B cell (primary cell): ENCODE measurements around the gene STAT4. TPM values are rescaled to one million over a fixed set of nuclear protein-coding genes. Genes with fewer than 3 reads are reported as not detected.

Experiments
- ATAC-seq: fragments of 200-7000 bp; cut with Tn5 transposase; one replicate; pipeline ENCODE4 v1.10.0; 2021; ENCODE audit warnings: low read depth, mild to moderate bottlenecking, moderate number of reproducible peaks, moderate library complexity
- CTCF ChIA-PET: fragments of 350-600 bp; sonication (Branson Sonifier 250); formaldehyde crosslinking; loops from one replicate; lab custom pipeline; 2021; ENCODE audit warnings: antibody characterized with exemption, inconsistent platforms; lab: Charles Lee
- POLR2A ChIA-PET: fragments of 350-600 bp; sonication (Branson Sonifier 250); formaldehyde crosslinking; loops from one replicate; lab custom pipeline; 2021; ENCODE audit warnings: antibody characterized with exemption; lab: Charles Lee
- DNase-seq: peaks from one replicate; pipeline ENCODE4 v3.0.0; 2013
- H2AFZ ChIP-seq: 2 replicates; pipeline ENCODE4 v1.6.1; 2012; ENCODE audit warnings: mild to moderate bottlenecking, low read depth, low read length; ENCODE audit not compliant: insufficient read depth, poor library complexity, severe bottlenecking
- H3K27ac ChIP-seq, 2 donors: 1 replicate in 1 of 2; 2 replicates in 1 of 2; pipeline ENCODE4 v1.5.1; 2012 to 2013; ENCODE audit warnings: low read length in 2 of 2, mild to moderate bottlenecking in 2 of 2, moderate library complexity in 1 of 2
- H3K27me3 ChIP-seq, 4 experiments: fragments of 200-600 bp in 1 of 4; sonication (generic) in 1 of 4; replicated peaks in 1 of 4; 1 replicate in 2 of 4; 2 replicates in 2 of 4; pipeline versions ENCODE4 v1.6.1 to v1.7.0; 2013 to 2016; ENCODE audit warnings: low read length in 3 of 4, mild to moderate bottlenecking in 2 of 4, mixed read lengths in 1 of 4, moderate library complexity in 1 of 4; ENCODE audit not compliant: insufficient read depth in 4 of 4, control insufficient read depth in 3 of 4; ENCODE audit errors: control extremely low read depth in 1 of 4
- H3K36me3 ChIP-seq, 2 experiments: replicated peaks in 1 of 2; 1 replicate in 1 of 2; 2 replicates in 1 of 2; pipeline versions ENCODE4 v1.6.1 to v1.7.1; 2013; ENCODE audit warnings: low read length in 1 of 2; ENCODE audit not compliant: insufficient read depth in 2 of 2, control insufficient read depth in 1 of 2; ENCODE audit errors: control extremely low read depth in 1 of 2, extremely low read depth in 1 of 2
- H3K4me1 ChIP-seq, 2 donors: fragments of 200-600 bp in 1 of 2; sonication (generic) in 1 of 2; 1 replicate in 1 of 2; 2 replicates in 1 of 2; pipeline versions ENCODE4 v1.5.1 to v1.6.1; 2013 to 2017; ENCODE audit warnings: low read length in 2 of 2; ENCODE audit not compliant: control insufficient read depth in 2 of 2, insufficient read depth in 2 of 2
- H3K4me2 ChIP-seq: replicated peaks from 2 replicates; pipeline ENCODE3; 2012; ENCODE audit warnings: mild to moderate bottlenecking, low read depth, low read length; ENCODE audit not compliant: poor library complexity, severe bottlenecking
- H3K4me3 ChIP-seq, 5 experiments: fragments of 200-600 bp in 1 of 5; sonication (generic) in 1 of 5; 1 replicate in 3 of 5; 2 replicates in 2 of 5; pipeline versions ENCODE4 v1.5.1 to v1.7.0; 2011 to 2016; ENCODE audit warnings: low read length in 4 of 5, mild to moderate bottlenecking in 4 of 5, low read depth in 2 of 5, control low read depth in 1 of 5, moderate library complexity in 1 of 5; ENCODE audit not compliant: insufficient read depth in 1 of 5; ENCODE audit errors: control extremely low read depth in 1 of 5, extremely low read depth in 1 of 5
- H3K79me2 ChIP-seq: fragments of 200-600 bp; sonication (generic); one replicate; pipeline ENCODE4 v1.6.0; 2016; ENCODE audit warnings: low read length; ENCODE audit not compliant: control insufficient read depth, insufficient read depth
- H3K9ac ChIP-seq: fragments of 200-600 bp; sonication (generic); 2 replicates; pipeline ENCODE4 v1.6.1; 2017; ENCODE audit warnings: mild to moderate bottlenecking, low read length, moderate library complexity
- H3K9me3 ChIP-seq, 3 donors: one replicate each; pipeline versions ENCODE4 v1.6.1 to v1.7.1; 2013; ENCODE audit warnings: low read length in 2 of 3; ENCODE audit not compliant: control insufficient read depth in 2 of 3, insufficient read depth in 1 of 3; ENCODE audit errors: control extremely low read depth in 1 of 3
- H4K20me1 ChIP-seq: 2 replicates; pipeline ENCODE4 v1.6.0; 2012; ENCODE audit warnings: mild to moderate bottlenecking, low read length; ENCODE audit not compliant: insufficient read depth, control insufficient read depth, poor library complexity, severe bottlenecking
- H3K27ac Mint-ChIP-seq: one replicate; pipeline ENCODE4 v1.8.0; 2021; ENCODE audit warnings: mixed read lengths
- H3K27me3 Mint-ChIP-seq: one replicate; pipeline ENCODE4 v1.8.0; 2021; ENCODE audit warnings: mixed read lengths
- H3K4me1 Mint-ChIP-seq: one replicate; pipeline ENCODE4 v1.8.0; 2021; ENCODE audit warnings: mixed read lengths
- H3K4me3 Mint-ChIP-seq: one replicate; pipeline ENCODE4 v1.8.0; 2021; ENCODE audit warnings: mixed read lengths
- H3K9me3 Mint-ChIP-seq: one replicate; pipeline ENCODE4 v1.8.0; 2022; ENCODE audit warnings: mixed read lengths; ENCODE audit not compliant: insufficient read depth
- CTCF ChIP-seq: fragments of 200-600 bp; IDR thresholded peaks from one replicate; pipeline ENCODE4 v1.8.0; 2022; ENCODE audit warnings: antibody characterized with exemption, mild to moderate bottlenecking
- EZH2 ChIP-seq: IDR thresholded peaks from 2 replicates; pipeline ENCODE4 v1.6.1; 2012; ENCODE audit warnings: borderline replicate concordance, low read depth, mild to moderate bottlenecking, moderate library complexity, low read length; ENCODE audit not compliant: insufficient read depth, poor library complexity, severe bottlenecking
- WGBS: methylation state at CpG from one replicate; pipeline ENCODE4 v1.1.5; 2013; ENCODE audit warnings: missing lambda C conversion rate; ENCODE audit not compliant: insufficient coverage; 5-methylcytosine and 5-hydroxymethylcytosine counted together
- intact Hi-C: fragments of 100-400 bp; cut with micrococcal nuclease; formaldehyde crosslinking; loops from one replicate; pipeline ENCODE4 v1.10.0; 2022
- polyA plus RNA-seq: library from polyadenylated mRNA; depleted of rRNA; stranded (reverse); fragments of >200 nt; gene quantifications from 2 replicates; pipeline ENCODE4 v1.2.3, GENCODE V29; 2012
- total RNA-seq, 2 donors: library from RNA; stranded (reverse); fragments of 120-200 nt in 1 of 2; gene quantifications; 1 replicate in 1 of 2; 2 replicates in 1 of 2; pipeline versions ENCODE4 v1.2.3 to v1.2.4, GENCODE V29; 2013 to 2022

Gene STAT4
- total and polyA plus RNA-seq, 2 donors (not counting 1 experiment from before 2014, with no cell fraction given) = 2.0 to 62.1 TPM

- no peak overlapping the region for H3K4me3 ChIP-seq
- Mint-ChIP-seq H3K27me3 (peaks cover 10% of the 10 kb centered on the region), H3K4me3 (no peak overlapping the region), H3K9me3 (no peaks in the 10 kb centered on the region), H3K27ac (no peak overlapping the region), H3K4me1 (no peaks in the 10 kb centered on the region)
- no peak overlapping the region for H3K27ac ChIP-seq
- DNase-seq (no peak), ATAC-seq (no peak)
- TF ChIP-seq EZH2 (no peak), CTCF (no peak)
- no peaks in the 10 kb centered on the region for H3K27me3 ChIP-seq
- H3K36me3 ChIP-seq = no peaks in the 10 kb centered on the region
- intact Hi-C loops = no loop called here
- WGBS = 80% methylated on average over 2 of the region's 8 CpGs
- no peak overlapping the region for H3K4me2 ChIP-seq
- no peaks in the 10 kb centered on the region for H3K4me1 ChIP-seq
- no peaks in the 10 kb centered on the region for H3K79me2 ChIP-seq
- POLR2A ChIA-PET = no interaction called here
- no peaks in the 10 kb centered on the region for H4K20me1 ChIP-seq
- H3K9ac ChIP-seq = no peak overlapping the region
- H2AFZ ChIP-seq = no peak overlapping the region
- H3K9me3 ChIP-seq = no peaks in the 10 kb centered on the region
- CTCF ChIA-PET = no interaction called here
These were observed 22.5 kb downstream of the STAT4 start for GRCh38 chr2:191128172-191128910.

- H3K4me1 Mint-ChIP-seq = no peaks in the 10 kb centered on the region
- H3K27ac Mint-ChIP-seq = no peak overlapping the region
- Histone ChIP-seq H2AFZ (no peak overlapping the region), H3K36me3 (no peaks in the 10 kb centered on the region), H3K9ac (no peak overlapping the region), H3K4me3 (no peak overlapping the region), H3K79me2 (no peaks in the 10 kb centered on the region), H3K9me3 (no peaks in the 10 kb centered on the region), H3K27ac (no peak overlapping the region), H3K27me3 (no peaks in the 10 kb centered on the region), H3K4me2 (no peak overlapping the region), H3K4me1 (no peaks in the 10 kb centered on the region), H4K20me1 (no peaks in the 10 kb centered on the region)
- ATAC-seq (no peak), DNase-seq (no peak)
- peaks cover 9% of the 10 kb centered on the region for H3K27me3 Mint-ChIP-seq
- ChIA-PET POLR2A (no interaction called here), CTCF (no interaction called here)
- no peaks in the 10 kb centered on the region for H3K9me3 Mint-ChIP-seq
- intact Hi-C loops = no loop called here
- H3K4me3 Mint-ChIP-seq = no peak overlapping the region
- TF ChIP-seq CTCF = no peak
- no peak for TF ChIP-seq EZH2
- WGBS = 100% methylated on average over 1 of the region's 3 CpGs
These were observed 23.6 kb downstream of the STAT4 start for GRCh38 chr2:191127235-191127634.
